ENCODE results near the gene ZNF598. TPM values are rescaled to one million over a fixed set of nuclear protein-coding genes. Genes with fewer than 3 reads are reported as not detected.
A peak's percentile ranks its signal among the peaks of the same experiment; 100 is the strongest.

ZNF598 gene
- total RNA-seq, 1 experiment from 2014 or later, result 70.9 TPM

GRCh38 chr16:2025251-2025650, 15.6 kb upstream of the ZNF598 start:
- no peak overlapping the region for H3K9ac ChIP-seq (ENCODE audit: extremely low read depth, insufficient read length, low read length)
- H3K4me2 ChIP-seq (ENCODE audit: insufficient read depth, insufficient read length, low read length), result no peak overlapping the region
- H2BK5ac ChIP-seq (ENCODE audit: insufficient read length, low read length), result no peak overlapping the region
- no peaks in the 10 kb centered on the region for H4K20me1 ChIP-seq (ENCODE audit: control insufficient read depth, insufficient read depth, insufficient read length)
- no peak overlapping the region for H3K27ac Mint-ChIP-seq
- no peaks in the 10 kb centered on the region for H3K9me3 ChIP-seq (ENCODE audit: control insufficient read depth, low read depth, low read length)
- no peak overlapping the region for H3K4ac ChIP-seq (ENCODE audit: low read depth, low read length)
- peaks cover 14% of the 10 kb centered on the region; the same call in 1 of the 2 replicates for H3K27me3 ChIP-seq (ENCODE audit: insufficient read depth, low read length)
- TF ChIP-seq CTCF (conservative IDR thresholded peaks at IDR 0.05), result no peak
- H3K23me2 ChIP-seq (ENCODE audit: insufficient read length, low read depth, low read length, poor library complexity, severe bottlenecking), result peaks cover 11% of the 10 kb centered on the region
- H3K4me3 Mint-ChIP-seq, result peak overlapping the region in 1 of 2 experiments; percentile 40; a peak in 2 of 5 replicates
- no peak overlapping the region for H3K27ac ChIP-seq (ENCODE audit: insufficient read length, low read depth, low read length)
- peaks cover 0 to 6% of the 10 kb centered on the region in 2 experiments; a peak in 3 of 5 replicates for H3K9me3 Mint-ChIP-seq
- WGBS (ENCODE audit: extremely low coverage, insufficient read length, low lambda C conversion rate), result no CpG with 5 or more reads among the region's 14 CpGs
- no peak overlapping the region for H2BK15ac ChIP-seq (ENCODE audit: low read depth, low read length)
- H2AK5ac ChIP-seq (ENCODE audit: insufficient read length, low read length), result no peak overlapping the region
- no peaks in the 10 kb centered on the region for H3K79me1 ChIP-seq (ENCODE audit: insufficient read depth, low read depth, low read length, poor library complexity, severe bottlenecking)
- no peak overlapping the region for H3K23ac ChIP-seq (ENCODE audit: insufficient read length, low read depth, low read length)
- H2BK12ac ChIP-seq (ENCODE audit: insufficient read length, low read depth, low read length), result no peak overlapping the region
- DNase-seq, result no peak
- H3K27me3 Mint-ChIP-seq (ENCODE audit: low read depth), result peaks cover 60% of the 10 kb centered on the region
- no peak overlapping the region for H2BK20ac ChIP-seq (ENCODE audit: low read depth, low read length, poor library complexity, severe bottlenecking)
- H4K91ac ChIP-seq (ENCODE audit: insufficient read length, low read depth, low read length), result no peak overlapping the region
- no peak overlapping the region for H2BK120ac ChIP-seq (ENCODE audit: low read depth, low read length, poor library complexity, severe bottlenecking)
- no peaks in the 10 kb centered on the region for H3K36me3 Mint-ChIP-seq (ENCODE audit: insufficient read depth in 1 of 3, low read depth in 3 of 3)
- H4K8ac ChIP-seq (replicated peaks; ENCODE audit: insufficient read length, low read depth, low read length), result no peak overlapping the region
- H3T11ph ChIP-seq (ENCODE audit: low read length), result no peak overlapping the region
- H3K56ac ChIP-seq (ENCODE audit: insufficient read length, low read depth, low read length), result no peak overlapping the region
- H3K18ac ChIP-seq (ENCODE audit: insufficient read length, low read depth, low read length), result no peak overlapping the region
- peaks cover 14 to 16% of the 10 kb centered on the region in 2 experiments for H3K4me1 Mint-ChIP-seq
- H2AFZ ChIP-seq (ENCODE audit: low read length), result no peak overlapping the region
- no peaks in the 10 kb centered on the region for H3K79me2 ChIP-seq (ENCODE audit: insufficient read depth, low read length)
- H3K14ac ChIP-seq (ENCODE audit: insufficient read depth, low read length), result no peak overlapping the region
- no peak overlapping the region for H4K5ac ChIP-seq (ENCODE audit: insufficient read length, low read depth, low read length)
- no peaks in the 10 kb centered on the region; the same call in 1 of the 2 replicates for H3K4me1 ChIP-seq (ENCODE audit: insufficient read depth, low read length)
